ENCODE measurements around the gene NOTCH2. TPM values are rescaled to one million over a fixed set of nuclear protein-coding genes. Genes with fewer than 3 reads are reported as not detected.
"Not testable (repeated sequence)": the region's sequence is repeated elsewhere in the genome, so short reads cannot be mapped to it uniquely, and the experiment has no call there.

NOTCH2 gene
- total and polyA plus RNA-seq, 10 of the 15 experiments (the other 5 are each of a cell fraction or from before 2014, with no cell fraction given) = 0.02 to 2.0 (median 0.62) TPM; not detected in 1

DNA sequence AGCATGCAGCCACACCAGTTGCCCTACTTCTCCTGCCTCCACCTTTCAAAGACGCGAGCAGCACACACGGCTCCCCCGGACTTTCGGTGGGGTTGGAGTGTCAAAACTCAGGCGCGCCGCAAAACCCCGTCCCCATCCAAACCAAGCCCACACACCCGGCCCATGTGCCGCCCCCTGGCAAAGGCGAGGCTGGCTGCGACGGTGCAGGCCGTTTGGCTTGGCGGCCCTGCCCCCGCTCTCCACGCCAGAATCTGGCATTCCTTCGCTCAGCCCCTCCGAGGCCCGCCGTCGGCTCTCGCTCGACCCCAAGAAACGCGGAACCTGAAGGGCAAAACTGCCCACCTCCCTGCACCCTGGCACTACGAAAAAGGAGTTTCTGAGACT, 787 bp downstream of the NOTCH2 start:
- intact Hi-C loops (cut with micrococcal nuclease; ENCODE audit: unreplicated experiment); POLR2A ChIA-PET; in situ Hi-C loops (cut with MboI); H3K27me3 ChIP-seq (replicated peaks in 1 of 2; ENCODE audit: control insufficient read depth in 2 of 2, insufficient read depth in 2 of 2, low read length in 1 of 2); H3K9me3 ChIP-seq (replicated peaks; ENCODE audit: control insufficient read depth, insufficient read depth, low read length); SMC1A ChIA-PET (ENCODE audit: uncharacterized antibody, unreplicated experiment); RAD21 ChIA-PET (ENCODE audit: unreplicated experiment); H3K4me1 ChIP-seq (ENCODE audit: control insufficient read depth, insufficient read depth, low read length); CTCF ChIA-PET; H3K4me2 ChIP-seq (ENCODE audit: control insufficient read depth, insufficient read depth); H3K79me2 ChIP-seq (ENCODE audit: control insufficient read depth, insufficient read depth, low read length); BruUV-seq (replicated peaks); H3K9ac ChIP-seq (ENCODE audit: control insufficient read depth, insufficient read depth, low read length); H3K36me3 ChIP-seq (ENCODE audit: control insufficient read depth in 2 of 2, insufficient read depth in 2 of 2, low read length in 1 of 2); H2AFZ ChIP-seq (ENCODE audit: control insufficient read depth, low read depth, low read length); ATAC-seq; FAIRE-seq; H4K20me1 ChIP-seq (ENCODE audit: control insufficient read depth, insufficient read depth); DNase-seq (ENCODE audit: low read depth, low spot score); H3K27ac ChIP-seq (ENCODE audit: control insufficient read depth, insufficient read depth): not testable (repeated sequence)
- 0 out of 2 replicates have a peak overlapping the region, but pooled peaks have one; percentile 22 for H3K4me3 ChIP-seq
- WGBS (ENCODE audit: insufficient coverage, insufficient replicate concordance, low lambda C conversion rate, missing lambda C conversion rate) = no CpG with 5 or more reads among the region's 28 CpGs

DNA sequence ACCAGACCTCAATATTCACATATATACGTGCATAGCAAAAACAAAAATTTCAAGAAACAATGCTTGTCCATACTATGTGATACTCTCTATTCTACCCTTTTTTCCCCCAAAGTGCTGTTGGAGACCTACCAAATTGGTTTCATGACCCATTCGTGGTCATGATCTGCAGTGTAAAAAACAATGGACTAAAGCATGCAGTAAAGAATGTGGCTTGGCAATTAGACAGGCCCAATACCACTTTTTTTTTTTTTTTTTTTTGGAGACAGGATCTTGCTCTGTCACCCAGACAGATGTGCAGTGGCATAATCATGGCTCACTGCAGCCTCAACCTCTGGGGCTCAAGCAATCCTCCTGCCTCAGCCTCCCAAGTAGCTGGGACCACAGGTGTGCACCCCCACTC, 21.3 kb downstream of the NOTCH2 start:
- intact Hi-C loops (cut with micrococcal nuclease; ENCODE audit: unreplicated experiment); ATAC-seq; H4K20me1 ChIP-seq (ENCODE audit: control insufficient read depth, insufficient read depth); BruUV-seq (replicated peaks); RAD21 ChIA-PET (ENCODE audit: unreplicated experiment); in situ Hi-C loops (cut with MboI); POLR2A ChIA-PET; H3K4me3 ChIP-seq; H2AFZ ChIP-seq (ENCODE audit: control insufficient read depth, low read depth, low read length); H3K79me2 ChIP-seq (ENCODE audit: control insufficient read depth, insufficient read depth, low read length); H3K36me3 ChIP-seq (ENCODE audit: control insufficient read depth in 2 of 2, insufficient read depth in 2 of 2, low read length in 1 of 2); H3K9me3 ChIP-seq (replicated peaks; ENCODE audit: control insufficient read depth, insufficient read depth, low read length); CTCF ChIA-PET; H3K27me3 ChIP-seq (replicated peaks in 1 of 2; ENCODE audit: control insufficient read depth in 2 of 2, insufficient read depth in 2 of 2, low read length in 1 of 2); DNase-seq (ENCODE audit: low read depth, low spot score); H3K27ac ChIP-seq (ENCODE audit: control insufficient read depth, insufficient read depth); FAIRE-seq; H3K4me2 ChIP-seq (ENCODE audit: control insufficient read depth, insufficient read depth); H3K4me1 ChIP-seq (ENCODE audit: control insufficient read depth, insufficient read depth, low read length); H3K9ac ChIP-seq (ENCODE audit: control insufficient read depth, insufficient read depth, low read length); SMC1A ChIA-PET (ENCODE audit: uncharacterized antibody, unreplicated experiment): not testable (repeated sequence)
- WGBS (ENCODE audit: insufficient coverage, insufficient replicate concordance, low lambda C conversion rate, missing lambda C conversion rate) = 20% methylated on average over 1 of the region's 2 CpGs

DNA sequence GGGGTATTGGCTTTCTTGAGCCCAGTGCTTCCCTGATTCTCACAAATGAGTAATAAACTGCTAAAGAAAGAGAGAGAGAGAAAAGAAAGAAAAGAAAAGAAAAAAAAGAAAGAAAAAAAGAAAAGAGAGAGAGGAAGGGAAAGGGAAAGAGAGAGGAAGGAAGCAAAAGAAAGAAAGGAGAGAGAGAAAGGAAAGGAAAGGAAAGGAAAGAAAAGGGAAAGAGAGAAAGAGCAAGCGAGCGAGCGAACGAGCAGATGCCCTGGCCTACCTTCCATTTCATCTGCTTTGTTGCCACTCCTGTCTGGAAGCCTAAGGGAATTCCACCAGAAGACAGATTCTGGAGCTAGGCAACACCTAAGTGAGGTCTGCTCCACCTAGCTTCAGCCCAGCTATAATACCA, 27.7 kb downstream of the NOTCH2 start:
- H3K4me2 ChIP-seq (ENCODE audit: control insufficient read depth, insufficient read depth); H3K27me3 ChIP-seq (replicated peaks in 1 of 2; ENCODE audit: control insufficient read depth in 2 of 2, insufficient read depth in 2 of 2, low read length in 1 of 2); H3K9ac ChIP-seq (ENCODE audit: control insufficient read depth, insufficient read depth, low read length); POLR2A ChIA-PET; H3K79me2 ChIP-seq (ENCODE audit: control insufficient read depth, insufficient read depth, low read length); H3K27ac ChIP-seq (ENCODE audit: control insufficient read depth, insufficient read depth); RAD21 ChIA-PET (ENCODE audit: unreplicated experiment); DNase-seq (ENCODE audit: low read depth, low spot score); FAIRE-seq; SMC1A ChIA-PET (ENCODE audit: uncharacterized antibody, unreplicated experiment); ATAC-seq; H3K36me3 ChIP-seq (ENCODE audit: control insufficient read depth in 2 of 2, insufficient read depth in 2 of 2, low read length in 1 of 2); CTCF ChIA-PET; BruUV-seq (replicated peaks); H4K20me1 ChIP-seq (ENCODE audit: control insufficient read depth, insufficient read depth); intact Hi-C loops (cut with micrococcal nuclease; ENCODE audit: unreplicated experiment); H2AFZ ChIP-seq (ENCODE audit: control insufficient read depth, low read depth, low read length); H3K4me3 ChIP-seq; H3K4me1 ChIP-seq (ENCODE audit: control insufficient read depth, insufficient read depth, low read length); H3K9me3 ChIP-seq (replicated peaks; ENCODE audit: control insufficient read depth, insufficient read depth, low read length); in situ Hi-C loops (cut with MboI): not testable (repeated sequence)
- WGBS (ENCODE audit: insufficient coverage, insufficient replicate concordance, low lambda C conversion rate, missing lambda C conversion rate) = no CpG with 5 or more reads among the region's 4 CpGs

DNA sequence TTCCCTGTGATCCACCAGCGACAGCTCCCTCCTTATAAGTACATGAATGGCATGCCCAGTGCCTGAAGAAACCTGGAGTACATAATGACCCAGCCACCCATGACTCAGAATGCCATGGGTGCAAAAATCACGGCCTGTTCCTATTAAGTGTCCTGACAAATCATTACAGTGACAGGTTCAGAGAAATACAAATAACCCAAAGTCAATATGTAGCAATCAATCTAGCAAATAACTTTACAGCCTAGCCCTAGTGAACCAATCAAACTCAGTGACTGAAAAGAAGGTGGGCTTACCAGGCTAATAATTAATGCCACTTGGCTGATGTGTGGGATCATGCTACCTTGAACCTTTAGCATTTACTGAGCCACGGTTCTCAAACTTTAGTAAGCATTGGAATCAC, 37.2 kb downstream of the NOTCH2 start:
- ATAC-seq; FAIRE-seq; SMC1A ChIA-PET (ENCODE audit: uncharacterized antibody, unreplicated experiment); H3K36me3 ChIP-seq (ENCODE audit: control insufficient read depth in 2 of 2, insufficient read depth in 2 of 2, low read length in 1 of 2); H3K27me3 ChIP-seq (replicated peaks in 1 of 2; ENCODE audit: control insufficient read depth in 2 of 2, insufficient read depth in 2 of 2, low read length in 1 of 2); DNase-seq (ENCODE audit: low read depth, low spot score); POLR2A ChIA-PET; CTCF ChIA-PET; H3K4me2 ChIP-seq (ENCODE audit: control insufficient read depth, insufficient read depth); RAD21 ChIA-PET (ENCODE audit: unreplicated experiment); H3K4me3 ChIP-seq; intact Hi-C loops (cut with micrococcal nuclease; ENCODE audit: unreplicated experiment); H4K20me1 ChIP-seq (ENCODE audit: control insufficient read depth, insufficient read depth); in situ Hi-C loops (cut with MboI); H3K79me2 ChIP-seq (ENCODE audit: control insufficient read depth, insufficient read depth, low read length); H3K4me1 ChIP-seq (ENCODE audit: control insufficient read depth, insufficient read depth, low read length); H2AFZ ChIP-seq (ENCODE audit: control insufficient read depth, low read depth, low read length); H3K9ac ChIP-seq (ENCODE audit: control insufficient read depth, insufficient read depth, low read length); H3K27ac ChIP-seq (ENCODE audit: control insufficient read depth, insufficient read depth); BruUV-seq (replicated peaks); H3K9me3 ChIP-seq (replicated peaks; ENCODE audit: control insufficient read depth, insufficient read depth, low read length): not testable (repeated sequence)
- no CpG with 5 or more reads among the region's 3 CpGs for WGBS (ENCODE audit: insufficient coverage, insufficient replicate concordance, low lambda C conversion rate, missing lambda C conversion rate)

All from GM12878 (cell line).